ENCODE measurements around the gene KRT10. TPM values are rescaled to one million over a fixed set of nuclear protein-coding genes. Genes with fewer than 3 reads are reported as not detected.

KRT10 gene
- polyA plus RNA-seq, 2 of the 4 experiments (the other 2 are of a cell fraction), result 59.8 to 96.2 TPM

- POLR2A ChIA-PET, result no interaction called here
- CTCF ChIA-PET, result interaction anchor here (0.6 to 1.9 kb wide), 5 partner anchors 26 to 837 kb away, joined by 3 to 6 read pairs (median 4); no protein-coding TSS in a partner anchor
Observed at GRCh38 chr17:40830085-40830776, 7.8 kb upstream of the KRT10 start.

GRCh38 chr17:40828454-40829044 is 6.1 kb upstream of the KRT10 start:
- WGBS (ENCODE audit: missing lambda C conversion rate), result 92% methylated on average over 4 of the region's 4 CpGs
- TF ChIP-seq EP300 (IDR thresholded peaks at IDR 0.05) (no peak), HOXB13 (CRISPR knock-in tag; IDR thresholded peaks at IDR 0.05; ENCODE audit: low read depth) (no peak), CBX8 (IDR thresholded peaks at IDR 0.05) (no peak), MYC (IDR thresholded peaks at IDR 0.05; ENCODE audit: borderline replicate concordance, low read length) (no peak), ZC3H11A (IDR thresholded peaks at IDR 0.05) (no peak), RAD21 (conservative IDR thresholded peaks at IDR 0.05 in 1 of 2, IDR thresholded peaks at IDR 0.05 in 1 of 2) (no peak), E2F6 (IDR thresholded peaks at IDR 0.05; ENCODE audit: borderline replicate concordance, low read depth) (no peak)
- Histone ChIP-seq H3K4me3 (no peak overlapping the region), H3K4me1 (peaks cover 11% of the 10 kb centered on the region), H3K4me2 (peak overlapping the region; percentile 31; the same call in 2 of the 3 replicates), H3K9me3 (no peaks in the 10 kb centered on the region), H3K27ac (no peak overlapping the region; a peak in 1 of 6 replicates)
- CTCF ChIA-PET, result interaction anchor here (1.1 to 2.1 kb wide), 3 partner anchors 28 to 834 kb away, joined by 4 to 12 read pairs (median 4); no protein-coding TSS in a partner anchor
- POLR2A ChIA-PET, result interaction anchor here (0.7 to 1.1 kb wide), 3 partner anchors 10 to 860 kb away, joined by 3 to 9 read pairs (median 3); partner anchors contain the start of gene EIF1
- DNase-seq (ENCODE audit: low read depth in 1 of 2, low spot score in 1 of 2), result no peak
- FAIRE-seq, result no peak
- no peak for ATAC-seq

More at GRCh38 chr17:40830085-40830776, 7.8 kb upstream of the KRT10 start:
- TF ChIP-seq CEBPB (IDR thresholded peaks at IDR 0.05) (no peak), JUN (IDR thresholded peaks at IDR 0.05) (no peak), E2F6 (IDR thresholded peaks at IDR 0.05; ENCODE audit: borderline replicate concordance, low read depth) (no peak), FOSB (CRISPR knock-in tag; IDR thresholded peaks at IDR 0.05) (no peak), RARB (CRISPR knock-in tag; IDR thresholded peaks at IDR 0.05) (no peak), CHD4 (IDR thresholded peaks at IDR 0.05; ENCODE audit: borderline replicate concordance) (no peak), MAFK (IDR thresholded peaks at IDR 0.05; ENCODE audit: partially characterized antibody) (no peak), RCOR1 (IDR thresholded peaks at IDR 0.05; ENCODE audit: low read depth, low read length) (no peak)
- DNase-seq (ENCODE audit: low read depth in 1 of 2, low spot score in 1 of 2) (no peak), FAIRE-seq (no peak), ATAC-seq (no peak)
- Histone ChIP-seq H3K9me3 (no peaks in the 10 kb centered on the region), H3K4me1 (peaks cover 11% of the 10 kb centered on the region), H3K27ac (no peak overlapping the region), H3K4me2 (no peak overlapping the region), H3K4me3 (no peak overlapping the region)
- 52% methylated on average over 2 of the region's 2 CpGs for WGBS (ENCODE audit: missing lambda C conversion rate)

- TF ChIP-seq TFCP2L1 (CRISPR knock-in tag; IDR thresholded peaks at IDR 0.05), result no peak
- no peak for TF ChIP-seq ZC3H11A (IDR thresholded peaks at IDR 0.05)
- TF ChIP-seq MAFK (IDR thresholded peaks at IDR 0.05; ENCODE audit: partially characterized antibody), result peak; percentile 8
- ATAC-seq, result peak; percentile 64 to 67; a peak in 5 of 6 replicates
- ChIA-PET POLR2A (interaction anchor here (0.7 to 1.1 kb wide), 2 partner anchors 9 to 861 kb away, joined by 3 to 9 read pairs; partner anchors contain the start of gene EIF1), CTCF (interaction anchor here (1.3 to 2.1 kb wide), 3 partner anchors 19 to 835 kb away, joined by 4 to 12 read pairs (median 4); no protein-coding TSS in a partner anchor)
- WGBS (ENCODE audit: missing lambda C conversion rate), result 51% methylated on average over 7 of the region's 7 CpGs
- peak in 1 of 2 experiments; percentile 36 for DNase-seq (ENCODE audit: low read depth in 1 of 2, low spot score in 1 of 2)
- H3K4me1 ChIP-seq, result peaks cover 11% of the 10 kb centered on the region
- H3K4me3 ChIP-seq, result no peak overlapping the region
- no peak overlapping the region for H3K27ac ChIP-seq
- peak; percentile 39 for FAIRE-seq
- peak overlapping the region; percentile 31 for H3K4me2 ChIP-seq
- no peaks in the 10 kb centered on the region for H3K9me3 ChIP-seq
Observed at GRCh38 chr17:40827746-40828453, 5.5 kb upstream of the KRT10 start.
